NCI-H1417 (cell line): Measurements from ENCODE around the gene SLC25A21.

ENCODE experiments used
- DNase-seq, 3 experiments: peaks; one replicate each; lab custom pipeline; 2025; lab: John Stamatoyannopoulos, UW

The SLC25A21 gene

DNA sequence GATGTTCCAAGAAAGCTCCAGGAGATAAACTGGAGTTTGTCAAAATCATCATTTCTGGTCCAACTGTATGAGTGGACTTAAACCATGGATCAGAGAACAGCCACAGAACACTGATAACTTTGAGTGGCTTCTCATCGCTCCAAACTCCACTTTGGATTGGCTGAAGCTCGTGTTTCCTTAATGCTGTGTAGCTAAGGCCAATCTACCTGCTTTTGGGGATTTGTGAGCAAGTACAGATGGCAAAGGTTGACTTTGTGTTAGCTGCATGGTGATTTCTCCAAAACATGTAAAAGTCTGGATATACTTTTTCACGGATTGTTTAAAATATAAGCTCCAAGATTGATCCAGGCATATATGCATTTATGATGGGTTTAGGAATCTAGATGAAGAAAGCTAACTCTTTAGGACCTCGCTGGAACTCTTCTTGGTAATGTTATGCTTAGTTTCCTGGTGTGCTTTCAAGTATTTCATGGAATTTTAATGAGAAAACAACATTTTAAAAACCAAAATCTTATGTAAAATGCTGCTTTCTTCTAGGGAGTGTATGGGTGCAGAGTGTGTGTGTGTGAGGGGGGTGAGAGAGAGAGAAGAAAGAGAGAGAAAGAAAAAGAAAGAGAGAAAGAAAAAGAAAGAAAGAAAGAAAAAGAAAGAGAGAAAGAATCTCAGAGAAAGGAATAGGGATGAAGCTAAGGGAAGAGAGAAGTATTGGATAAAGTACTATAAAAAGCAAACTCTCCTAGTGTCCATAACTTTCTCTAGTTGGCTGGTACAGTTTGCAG lies 522.3 kb downstream of the SLC25A21 start:
- DNase-seq, result no peak

DNA sequence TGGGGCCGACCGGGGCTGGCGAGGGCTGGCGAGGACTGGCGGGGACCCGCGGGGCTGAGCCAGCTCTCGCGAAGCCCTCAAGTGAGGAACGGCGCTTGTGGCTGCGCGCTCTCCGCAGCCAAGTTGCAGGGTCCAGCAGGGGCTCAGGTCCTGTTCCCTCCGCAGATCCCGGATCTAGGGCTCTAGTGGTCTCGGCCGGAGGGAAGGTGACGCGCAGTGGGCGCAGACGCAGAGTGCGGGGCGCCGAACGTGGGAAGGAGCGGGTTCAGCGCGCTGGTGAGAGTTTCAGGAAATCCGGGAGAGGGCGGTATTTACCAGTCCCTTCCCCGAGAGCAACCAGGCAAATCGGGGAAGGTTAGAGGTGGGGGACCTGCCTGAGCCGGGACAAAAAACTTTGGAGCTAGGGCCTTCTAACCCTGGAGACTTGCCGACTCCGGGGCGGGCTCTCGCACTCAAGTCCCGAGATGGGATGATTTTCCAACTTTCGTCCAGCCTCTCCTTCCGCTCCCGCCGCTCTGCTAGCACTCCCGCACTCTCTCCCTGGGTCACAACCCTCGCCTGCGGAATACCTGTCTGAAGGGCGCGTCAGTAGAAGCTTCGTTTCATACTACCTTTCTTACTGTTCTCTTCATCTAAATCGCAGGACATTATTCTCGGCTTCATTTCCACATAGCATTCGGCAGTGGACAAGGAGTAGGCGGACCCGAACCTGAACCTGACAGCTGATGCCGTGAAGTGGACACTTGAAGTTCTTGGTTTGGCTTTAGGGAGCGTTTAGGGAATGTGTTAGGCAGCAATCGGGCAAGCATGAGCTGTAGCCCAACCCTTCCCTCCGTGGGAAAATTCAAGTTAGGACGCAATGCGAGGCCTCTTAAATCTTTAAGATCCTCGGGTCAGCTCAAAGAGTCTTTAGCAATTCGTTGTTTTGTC lies 524.3 kb downstream of the SLC25A21 start:
- DNase-seq, result peak; percentile 78 to 93 (median 89)

DNA sequence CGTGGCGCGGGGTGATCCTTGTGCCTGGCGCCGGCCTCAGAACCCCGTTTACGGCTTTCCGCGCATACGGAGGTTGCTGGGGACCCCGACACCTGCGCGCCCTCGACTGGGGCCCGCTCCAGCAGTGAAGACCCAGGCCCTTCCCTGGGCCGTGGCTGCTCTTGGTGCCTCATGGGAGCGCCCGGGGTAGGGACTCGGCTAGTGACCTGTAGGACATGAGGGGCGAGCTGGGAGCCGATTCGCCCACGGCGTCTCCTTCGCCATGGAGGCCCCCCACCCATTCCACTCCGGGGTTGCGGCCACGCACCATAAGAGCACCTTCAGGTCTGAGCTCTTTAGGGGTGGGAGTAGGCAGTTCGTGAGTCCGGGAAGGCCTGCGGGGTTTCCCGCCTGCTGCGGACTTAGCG lies 525.0 kb downstream of the SLC25A21 start:
- peak in 2 of 3 experiments; percentile 85 to 86 for DNase-seq

DNA sequence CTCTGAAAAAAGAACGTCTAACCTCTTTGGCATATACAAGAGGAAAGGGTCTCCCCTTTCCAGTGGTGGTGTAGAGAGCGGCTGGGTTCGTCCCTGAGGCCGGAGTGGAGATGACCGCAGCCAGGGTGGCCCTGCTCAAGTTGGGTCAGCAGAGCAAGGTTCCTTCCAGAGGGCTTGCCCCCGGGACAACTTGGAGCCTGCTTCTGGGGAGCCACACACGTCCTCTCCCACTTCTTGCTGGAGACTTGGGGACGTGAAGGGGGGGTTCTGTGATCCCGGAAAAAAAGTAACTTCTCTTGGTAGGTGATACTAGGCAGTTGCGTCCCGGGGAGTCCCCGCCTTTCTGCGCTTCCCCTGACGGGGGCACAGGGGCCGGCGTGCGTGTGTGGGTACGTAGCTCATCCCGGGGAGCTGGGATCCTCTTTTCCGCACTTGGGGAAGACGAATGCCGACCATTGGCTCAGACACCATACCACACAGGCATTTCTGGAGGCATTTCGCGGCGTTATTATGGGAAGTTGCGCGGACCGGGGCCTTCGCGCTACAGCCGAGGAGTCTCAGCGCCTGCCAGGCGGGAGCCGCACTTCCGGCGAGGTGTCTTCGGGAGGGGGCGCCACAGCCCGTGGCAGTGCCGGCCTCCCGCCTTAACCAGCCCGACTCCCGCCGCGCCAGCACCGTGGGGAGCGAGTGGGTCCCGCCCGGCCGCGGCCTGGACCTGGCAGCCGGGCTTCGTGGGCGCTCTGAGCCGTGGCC lies 525.6 kb downstream of the SLC25A21 start:
- peak in 1 of 3 experiments; percentile 88 for DNase-seq

DNA sequence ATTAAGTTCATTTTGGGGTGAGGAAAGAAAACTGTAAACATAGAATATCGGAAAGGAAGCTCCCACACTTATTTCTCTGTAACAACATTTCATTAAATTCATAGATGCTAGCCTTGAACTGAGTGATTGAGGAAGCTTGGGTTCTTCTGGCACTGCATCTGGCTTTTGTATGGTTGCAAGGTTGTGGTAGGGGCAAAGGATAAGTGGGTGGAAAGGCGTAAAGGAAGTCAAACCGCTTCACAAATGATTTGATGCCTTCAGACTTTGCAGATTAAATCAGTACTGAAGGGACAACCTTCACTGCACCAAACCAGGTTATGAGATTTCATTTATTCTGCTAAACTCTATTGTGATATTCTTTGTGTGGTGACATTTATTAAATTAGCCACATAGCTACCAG lies 538.8 kb downstream of the SLC25A21 start:
- no peak for DNase-seq
